NCI-H1105 treated with DMSO at 0.1 percent for 48 hours (cell line): ENCODE data around the gene STXBP6.

ENCODE experiments used
- DNase-seq: peaks from one replicate; lab custom pipeline; 2025; lab: John Stamatoyannopoulos, UW

STXBP6 gene

DNA sequence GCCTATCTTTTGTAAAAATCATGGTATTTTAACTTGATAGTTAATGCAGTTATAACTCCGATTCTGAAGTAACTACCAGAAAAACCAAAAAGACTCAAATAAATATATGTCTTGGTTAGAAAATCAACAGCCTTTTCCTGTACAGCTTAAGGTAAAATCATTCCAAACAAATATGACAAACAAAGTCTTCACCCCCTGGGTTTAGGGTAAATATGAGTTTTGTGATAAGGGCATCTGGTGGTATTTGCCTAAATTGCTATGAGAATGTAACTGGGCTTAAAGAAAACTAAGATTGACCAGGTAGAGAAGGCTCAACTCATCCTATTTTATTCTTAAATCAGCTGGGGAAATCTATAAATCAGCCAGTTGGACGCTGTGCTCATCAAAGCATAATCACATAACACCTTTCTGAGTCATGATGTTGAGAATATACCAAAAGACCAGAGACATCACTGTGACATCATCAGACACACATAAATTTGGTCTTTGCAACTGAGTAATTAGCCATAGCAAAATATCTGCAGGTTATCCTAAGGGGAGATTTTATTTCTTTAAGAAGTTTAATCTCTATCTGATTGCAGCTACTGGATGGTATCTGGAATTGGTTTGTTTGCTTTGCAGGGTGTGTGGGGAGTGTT lies 133.9 kb downstream of the STXBP6 start:
- no peak for DNase-seq

GRCh38 chr14:24915403-24915921 lies 134.5 kb downstream of the STXBP6 start:
- no peak for DNase-seq

DNA sequence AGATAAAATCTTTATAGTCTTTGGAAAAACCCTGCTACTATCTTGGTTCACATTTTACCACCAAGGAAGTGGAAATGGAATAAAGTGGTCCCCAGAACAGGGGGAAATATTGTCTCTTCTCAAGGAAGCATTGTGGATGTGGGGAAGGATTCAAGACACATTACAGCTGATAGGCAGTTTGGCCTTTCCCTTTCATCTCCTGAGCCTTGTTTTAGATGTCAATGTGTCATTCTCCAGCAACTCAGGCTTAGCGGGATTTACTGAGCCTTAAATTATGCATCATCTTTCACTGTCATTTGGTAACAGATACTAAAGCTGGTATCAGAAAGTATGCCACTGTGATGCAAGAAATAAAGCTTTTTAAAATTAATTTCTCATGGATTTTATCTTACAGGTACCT lies 136.2 kb downstream of the STXBP6 start:
- DNase-seq: no peak

- DNase-seq: no peak
Measured at GRCh38 chr14:24913021-24913420, 136.9 kb downstream of the STXBP6 start.

DNA sequence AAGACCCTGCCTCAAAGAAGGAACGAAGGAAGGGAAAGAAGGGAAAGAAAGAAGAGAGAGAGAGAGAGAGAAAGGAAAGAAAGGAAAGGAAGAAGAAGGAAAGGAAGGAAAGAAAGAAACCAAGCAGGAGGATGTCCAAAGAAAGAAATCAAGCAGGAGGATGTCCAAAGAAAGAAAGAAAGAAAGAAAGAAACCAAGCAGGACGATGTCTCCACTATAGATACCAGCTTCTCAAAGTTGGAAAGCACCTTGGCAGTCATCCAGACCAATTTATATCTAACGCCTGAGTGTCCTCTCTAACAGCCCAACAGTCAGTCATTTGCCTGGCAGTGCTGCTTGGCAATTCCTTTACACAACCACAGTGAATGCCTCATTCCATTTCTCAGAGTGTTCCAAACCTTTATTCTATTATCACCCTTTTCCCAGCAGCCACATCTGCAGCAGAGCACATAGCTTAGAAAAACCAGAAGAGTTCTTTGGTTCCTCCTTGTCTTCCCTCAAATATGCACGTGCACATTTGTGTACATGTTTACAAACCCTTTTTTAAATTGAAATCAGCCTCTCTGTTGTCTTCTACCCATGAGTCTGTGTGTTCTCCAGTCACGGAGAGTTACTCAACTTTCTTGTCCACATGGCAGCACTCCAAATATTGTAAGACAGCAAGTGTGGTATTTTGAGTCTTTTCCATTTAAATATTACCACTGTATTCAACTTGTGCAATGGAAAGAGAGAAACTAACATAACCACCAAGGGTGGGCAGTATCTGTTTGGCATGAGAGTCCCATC lies 138.4 kb downstream of the STXBP6 start:
- peak; percentile 53 for DNase-seq

GRCh38 chr14:24910408-24910986 lies 139.4 kb downstream of the STXBP6 start:
- no peak for DNase-seq

DNA sequence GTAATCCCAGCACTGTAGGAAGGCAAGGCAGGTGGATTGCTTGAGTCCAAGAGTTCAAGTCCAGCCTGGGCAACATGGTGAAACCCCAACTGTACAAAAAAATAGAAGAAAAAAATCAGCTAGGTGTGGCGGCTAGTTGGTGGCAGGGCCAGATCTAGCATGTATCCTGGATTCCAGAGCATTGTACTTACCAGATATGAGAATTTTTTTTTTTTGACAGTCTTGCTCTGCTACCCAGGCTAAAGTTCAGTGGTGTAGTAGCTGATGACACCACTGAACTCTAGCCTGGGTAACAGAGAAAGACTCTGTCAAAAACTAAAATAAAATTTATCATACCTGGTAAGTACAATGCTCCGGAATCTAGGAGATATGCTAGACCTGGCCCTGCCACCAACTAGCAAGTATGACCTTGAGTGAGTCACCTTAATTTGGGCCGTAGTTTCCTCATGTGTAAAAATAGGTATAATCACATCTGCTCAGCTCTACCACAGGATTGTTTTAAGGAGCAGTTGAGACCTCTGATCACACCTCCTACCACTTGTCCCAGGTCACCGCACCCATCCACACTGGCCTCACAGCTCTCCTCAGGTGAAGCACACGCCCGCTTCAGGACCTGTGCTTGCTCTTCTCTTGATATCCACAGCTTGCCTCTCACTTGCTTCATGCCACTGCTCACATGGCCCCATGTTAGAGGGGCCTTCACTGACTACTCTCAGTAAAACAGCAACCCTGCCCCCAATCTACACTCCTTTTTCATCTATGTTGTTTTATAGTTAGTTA lies 140.2 kb downstream of the STXBP6 start:
- DNase-seq: no peak

- no peak for DNase-seq
Measured at GRCh38 chr14:24908592-24909236, 141.2 kb downstream of the STXBP6 start.

DNA sequence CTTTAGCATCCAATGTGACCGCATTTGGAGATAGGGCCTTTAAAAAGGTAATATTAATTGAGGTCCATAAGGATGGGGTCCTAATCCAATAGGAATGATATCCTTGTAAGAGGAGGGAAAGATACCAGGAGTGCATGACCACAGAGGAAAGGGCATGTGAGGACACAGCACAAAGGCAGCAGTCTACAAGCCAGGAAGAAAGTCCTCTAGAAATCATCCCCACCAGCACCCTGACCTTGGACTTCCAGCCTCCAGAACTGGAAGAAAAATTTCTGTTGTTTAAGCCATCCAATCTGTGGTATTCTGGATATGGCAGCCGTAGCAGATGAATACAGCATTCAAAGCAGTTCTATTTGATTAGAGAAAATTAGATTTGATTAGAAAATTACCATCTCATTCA lies 145.4 kb downstream of the STXBP6 start:
- DNase-seq: no peak

GRCh38 chr14:24903337-24903736 lies 146.6 kb downstream of the STXBP6 start:
- DNase-seq: no peak

GRCh38 chr14:24900269-24901100 lies 149.5 kb downstream of the STXBP6 start:
- DNase-seq: no peak

DNA sequence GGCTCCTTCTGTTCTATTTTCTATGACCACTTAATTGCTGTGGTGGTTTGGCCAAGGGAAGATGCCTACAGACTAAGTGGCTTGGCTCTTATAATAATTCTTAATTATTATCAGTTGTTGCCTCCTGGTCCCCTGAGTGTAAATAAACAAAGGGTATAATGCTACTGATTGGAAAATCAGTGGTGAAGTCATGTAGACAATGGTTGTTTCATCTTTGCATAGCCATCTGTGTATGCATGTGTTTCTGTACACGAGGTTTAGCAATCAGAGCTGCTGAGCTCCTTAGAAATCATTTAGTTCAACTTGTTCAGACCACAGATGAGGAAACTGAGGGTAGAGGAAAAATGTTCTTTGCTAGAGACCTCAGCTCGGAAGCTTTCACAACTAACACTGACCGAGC lies 152.2 kb downstream of the STXBP6 start:
- no peak for DNase-seq

DNA sequence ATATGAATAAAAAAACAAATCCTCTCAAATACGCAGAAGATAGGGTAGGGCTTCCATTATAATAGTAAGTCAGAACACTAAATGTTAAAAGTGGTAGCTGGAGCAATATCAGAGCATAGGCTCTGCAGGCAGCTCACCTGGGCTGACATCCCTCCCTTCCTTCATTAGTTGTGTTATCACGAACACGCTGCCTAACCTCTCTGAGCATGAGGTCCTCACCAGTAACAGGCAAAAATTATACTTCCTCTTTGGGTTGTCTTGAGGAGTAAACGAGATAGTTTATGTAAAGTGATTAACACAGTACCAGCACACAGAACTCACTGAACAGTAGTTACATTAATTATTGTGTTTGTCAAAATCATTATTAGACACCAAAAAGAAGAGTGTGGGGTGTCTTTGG lies 154.3 kb downstream of the STXBP6 start:
- DNase-seq: no peak

DNA sequence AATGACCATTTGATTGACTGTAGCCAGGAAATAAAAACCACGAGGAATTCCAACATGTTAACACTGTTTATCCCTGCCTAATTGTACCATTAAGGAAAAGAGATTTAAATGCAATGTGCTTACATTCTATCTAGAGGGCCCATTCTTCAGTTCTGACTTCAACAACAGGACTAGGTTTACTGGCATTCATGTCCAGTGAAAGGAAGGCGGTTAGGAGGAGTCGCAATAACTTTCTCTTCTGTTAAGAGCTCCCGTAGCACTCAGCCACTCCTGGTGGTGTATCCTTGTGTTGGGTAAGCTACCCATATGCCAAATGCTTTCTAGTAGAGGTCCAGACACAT lies 154.7 kb downstream of the STXBP6 start:
- DNase-seq: no peak

DNA sequence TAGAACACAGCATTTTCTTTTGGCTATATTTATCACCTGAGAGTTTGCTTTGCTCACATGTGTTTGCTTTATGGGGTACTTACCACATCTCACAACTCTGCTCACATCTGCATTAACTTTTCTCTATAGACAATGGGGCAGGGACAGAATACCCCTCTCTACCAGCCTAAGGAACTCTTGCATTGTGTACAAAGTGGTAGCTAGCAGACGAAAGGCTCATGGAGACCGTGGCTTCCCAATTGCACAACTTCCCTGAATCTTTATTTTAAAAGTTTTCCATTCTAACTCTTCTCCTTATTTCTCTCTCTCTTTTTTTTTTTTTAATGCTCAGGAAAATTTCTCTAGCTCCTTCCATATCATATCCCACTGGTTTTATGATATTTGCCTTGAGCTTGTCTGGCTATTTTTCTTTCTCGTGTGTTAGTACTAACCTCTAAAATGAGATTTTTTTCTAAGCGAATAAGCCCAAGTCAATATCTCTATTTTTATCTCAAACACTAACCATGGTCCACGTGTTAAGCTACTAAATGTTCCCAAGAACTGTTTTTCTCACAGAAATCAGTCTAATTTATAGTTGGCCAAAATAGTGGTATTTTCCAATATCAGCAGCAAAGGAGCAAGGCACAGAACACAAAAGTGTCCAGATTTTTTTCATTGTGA lies 155.2 kb downstream of the STXBP6 start:
- DNase-seq: no peak

DNA sequence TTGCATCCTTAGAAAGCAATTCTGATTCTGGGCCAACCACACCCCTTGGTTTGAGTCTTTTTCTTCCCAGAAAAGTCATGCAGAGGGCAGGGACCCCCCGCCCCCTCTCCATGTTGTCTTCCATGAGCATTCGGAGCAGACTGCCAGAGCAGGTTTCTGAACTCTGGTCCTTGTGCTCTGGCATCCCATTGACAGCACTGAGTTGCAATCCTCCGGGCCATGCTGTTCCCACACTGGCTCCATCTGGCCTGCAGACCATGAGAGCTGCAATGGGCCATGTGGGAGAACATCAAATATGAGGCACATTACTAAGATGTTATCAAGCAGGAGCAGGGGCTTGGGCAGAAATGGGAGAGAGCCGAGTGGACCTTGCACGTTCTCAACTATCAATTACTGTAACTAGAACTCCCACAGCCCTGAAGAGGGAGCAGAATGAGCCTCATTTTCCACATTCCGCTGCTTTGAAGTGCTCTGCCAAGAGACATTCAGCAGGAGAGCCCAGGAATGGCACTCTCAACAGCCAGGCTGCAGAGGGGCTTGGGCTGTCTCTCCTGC lies 157.4 kb downstream of the STXBP6 start:
- no peak for DNase-seq

GRCh38 chr14:24891987-24892496 lies 157.9 kb downstream of the STXBP6 start:
- no peak for DNase-seq

- no peak for DNase-seq
Measured at GRCh38 chr14:24890716-24891115, 159.2 kb downstream of the STXBP6 start.

DNA sequence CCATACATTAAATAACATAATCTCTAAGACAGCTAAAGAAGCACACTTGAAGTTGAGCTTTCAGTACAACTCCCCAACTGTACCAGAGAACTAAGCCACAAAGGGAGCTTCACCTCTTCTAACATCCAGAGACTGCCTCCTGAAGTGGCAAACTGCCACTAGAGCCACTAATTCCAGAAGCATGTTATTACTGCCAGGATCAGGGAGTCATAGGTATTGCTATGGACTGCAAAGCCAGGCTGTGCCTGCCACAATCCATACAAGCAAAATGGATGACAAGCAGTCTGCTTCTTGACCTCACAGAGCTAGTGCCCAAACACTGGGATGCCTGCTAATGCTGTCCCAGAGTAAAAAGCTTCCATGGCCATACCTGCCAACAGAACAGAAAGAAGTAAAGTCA lies 160.1 kb downstream of the STXBP6 start:
- DNase-seq: no peak

DNA sequence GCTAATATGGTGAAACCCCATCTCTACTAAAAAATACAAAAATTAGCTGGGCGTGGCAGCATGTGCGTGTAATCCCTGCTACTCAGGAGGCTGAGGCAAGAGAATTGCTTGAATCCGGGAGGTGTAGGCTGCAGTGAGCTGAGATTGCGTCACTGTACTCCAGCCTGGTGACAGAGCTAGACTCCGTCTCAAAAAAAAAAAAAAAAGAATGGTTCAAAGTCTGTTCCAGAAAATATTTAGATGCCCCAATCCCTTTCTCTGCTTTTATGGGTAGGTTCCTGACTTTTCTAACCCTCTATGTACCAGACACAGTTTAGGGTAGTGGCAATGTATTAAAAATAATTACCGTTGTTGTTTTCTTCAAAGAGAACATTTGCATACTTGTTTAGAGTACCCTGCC lies 161.4 kb downstream of the STXBP6 start:
- DNase-seq: no peak
